ACHN (cell line): Measurements from ENCODE around the gene CCR7.
"Not testable (repeated sequence)": the region's sequence is repeated elsewhere in the genome, so short reads cannot be mapped to it uniquely, and the experiment has no call there.

Source experiments
- DNase-seq: peaks from one replicate; pipeline ENCODE4 v3.0.0-alpha.2; 2015
- in situ Hi-C: cut with HindIII; loops from 2 replicates; pipeline ENCODE4 v1.10.0; 2017; ENCODE audit warnings: low sequenced_read_pairs, low pct_ligation_motif_present, low pct_unique_long_range_greater_than_20kb

The CCR7 gene

DNA sequence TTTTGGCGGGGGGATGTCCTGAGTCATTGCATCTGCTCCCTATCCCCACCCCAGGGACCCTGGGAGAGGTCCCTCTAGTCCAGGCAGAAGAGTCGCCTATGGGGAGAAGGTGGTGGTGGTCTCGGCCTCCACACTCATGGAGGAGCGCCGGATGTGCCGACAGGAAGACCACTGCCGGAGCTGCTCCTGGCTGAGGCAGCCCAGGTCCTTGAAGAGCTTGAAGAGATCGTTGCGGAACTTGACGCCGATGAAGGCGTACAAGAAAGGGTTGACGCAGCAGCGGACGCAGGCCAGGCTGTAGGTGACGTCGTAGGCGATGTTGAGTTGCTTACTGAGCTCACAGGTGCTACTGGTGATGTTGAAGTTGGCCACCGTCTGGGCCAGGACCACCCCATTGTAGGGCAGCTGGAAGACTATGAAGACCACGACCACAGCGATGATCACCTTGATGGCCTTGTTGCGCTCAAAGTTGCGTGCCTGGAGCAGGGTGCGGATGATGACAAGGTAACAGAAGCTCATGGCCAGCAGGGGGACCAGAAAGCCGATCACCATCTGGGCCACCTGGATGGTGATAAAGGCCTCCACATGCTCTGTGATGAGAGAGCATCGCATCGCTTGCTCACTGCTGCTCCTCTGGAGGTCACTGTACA is 10.5 kb downstream of the CCR7 start:
- in situ Hi-C loops, result no loop called here
- DNase-seq, result no peak

DNA sequence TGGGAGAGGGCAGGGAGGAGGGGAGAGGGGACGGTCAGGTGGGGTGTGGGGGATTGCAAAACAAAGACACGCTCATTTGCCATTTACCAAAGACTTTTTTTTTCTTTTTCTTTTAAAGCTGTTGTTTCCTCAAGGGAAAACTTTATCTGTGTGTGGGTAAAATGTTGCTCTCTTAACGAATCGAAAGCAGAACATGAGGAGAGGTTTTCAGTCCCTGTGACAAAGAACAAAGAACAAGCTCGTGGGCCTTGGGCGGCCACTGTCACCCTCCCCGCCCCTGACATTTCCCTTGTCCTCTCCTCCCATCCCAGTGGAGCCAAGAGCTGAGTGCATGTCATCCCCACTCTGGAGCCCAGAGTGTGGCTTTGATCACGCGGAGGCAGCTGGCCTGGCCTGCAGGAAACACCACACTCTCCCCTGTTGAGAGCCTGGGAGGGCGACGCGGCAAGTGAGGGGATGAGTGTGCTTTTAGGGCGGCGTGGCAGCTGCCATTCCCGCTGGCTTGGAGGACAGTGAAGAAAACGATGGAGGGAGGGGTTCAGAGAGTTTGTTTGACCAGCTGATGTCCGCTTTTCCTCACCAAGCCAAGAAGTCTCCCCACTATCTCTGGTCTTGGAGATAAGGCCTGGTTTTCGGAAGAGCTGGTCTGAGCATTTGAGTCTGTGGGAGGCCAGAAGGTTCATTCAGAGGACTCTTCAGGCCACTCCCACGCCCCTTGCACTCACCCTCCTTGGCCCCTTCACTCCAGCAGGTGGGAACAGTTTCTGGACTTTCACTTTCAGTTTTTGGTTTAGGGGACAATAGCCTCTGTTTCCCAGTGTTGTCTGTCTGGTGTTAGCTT is 11.4 kb downstream of the CCR7 start:
- DNase-seq, result no peak
- in situ Hi-C loops, result no loop called here

DNA sequence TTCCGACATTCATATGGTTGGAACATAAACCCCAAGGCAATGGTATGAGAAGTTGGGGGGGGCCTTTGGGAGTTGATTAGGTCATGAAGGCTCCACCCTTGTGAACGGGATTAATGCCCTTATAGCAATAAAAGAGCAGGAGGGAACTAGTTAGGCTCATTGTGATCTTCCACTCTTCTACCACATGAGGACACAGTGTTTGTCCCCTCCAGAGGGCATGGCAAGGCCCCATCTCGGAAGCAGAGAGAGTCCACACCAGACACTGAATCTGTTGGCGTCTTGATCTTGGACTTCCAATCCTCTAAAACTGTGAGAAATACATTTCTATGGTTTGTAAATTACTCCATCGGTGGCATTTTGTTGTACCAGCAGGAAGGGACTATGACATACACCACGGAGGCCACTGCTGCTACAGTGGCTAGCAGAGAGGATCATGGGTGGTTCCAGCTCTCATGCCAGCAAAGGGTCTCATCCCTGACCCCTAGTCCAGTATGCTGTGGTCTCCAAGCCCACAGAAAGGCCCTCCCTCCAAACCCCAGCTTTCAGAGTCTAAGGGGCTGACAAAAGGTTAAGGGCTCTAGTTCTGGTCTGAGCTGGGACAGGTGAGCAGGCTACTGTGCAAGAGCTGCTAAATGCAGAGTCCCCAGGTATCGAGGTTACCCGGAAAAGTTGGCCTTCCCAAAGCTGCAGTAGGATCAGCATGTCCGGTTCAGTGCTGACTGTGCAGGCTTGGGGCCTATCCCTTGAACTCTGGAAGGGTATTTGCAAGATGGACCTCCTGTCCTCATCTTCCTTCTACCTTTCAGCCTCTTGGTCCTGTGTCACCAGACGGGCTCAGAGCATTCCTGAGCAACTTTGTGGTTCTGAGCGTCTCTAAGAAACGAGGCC is 12.2 kb downstream of the CCR7 start:
- DNase-seq, result no peak
- in situ Hi-C loops, result no loop called here

DNA sequence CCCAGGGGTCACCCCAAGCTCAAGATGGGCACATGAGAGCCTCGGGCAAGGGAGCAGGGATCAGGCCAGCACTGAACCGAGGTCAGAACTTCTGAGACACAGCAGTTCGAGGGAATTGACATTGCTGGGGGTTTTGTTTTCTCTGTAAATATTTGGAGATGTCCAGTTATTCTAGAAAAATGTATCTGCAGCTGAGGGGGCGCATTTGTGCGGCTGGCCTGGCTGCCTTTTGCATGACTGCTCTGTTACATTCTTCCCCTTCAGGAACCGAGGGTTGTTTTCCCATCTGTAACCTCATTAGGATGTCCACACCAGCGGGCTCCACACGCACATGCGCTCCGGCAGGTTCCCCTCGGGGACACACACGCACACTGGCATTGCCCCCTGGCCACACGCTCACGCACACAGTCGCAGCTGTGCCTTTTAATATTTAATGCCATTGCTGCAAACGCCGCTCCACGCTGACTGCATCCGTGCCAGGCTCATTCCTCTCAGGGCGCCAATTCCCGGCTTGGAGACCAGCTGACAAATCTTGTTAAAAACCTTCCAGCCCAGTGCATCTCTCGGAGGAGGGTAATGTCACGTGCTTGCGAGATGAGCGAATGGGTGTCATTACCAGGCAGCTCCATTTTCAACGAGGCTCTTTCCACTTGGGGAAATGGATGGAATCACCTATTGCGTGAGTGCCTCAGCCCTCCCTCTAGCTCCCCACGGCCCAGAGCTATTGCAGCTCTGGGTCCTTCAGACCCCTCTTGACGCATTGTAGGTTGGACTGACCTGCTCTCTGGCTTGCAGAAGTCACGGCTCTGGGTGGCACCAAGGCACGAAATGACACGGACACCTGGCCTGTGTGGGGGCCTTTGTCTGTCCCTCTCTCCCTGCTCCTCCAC is 13.1 kb downstream of the CCR7 start:
- in situ Hi-C loops, result no loop called here
- DNase-seq, result no peak

DNA sequence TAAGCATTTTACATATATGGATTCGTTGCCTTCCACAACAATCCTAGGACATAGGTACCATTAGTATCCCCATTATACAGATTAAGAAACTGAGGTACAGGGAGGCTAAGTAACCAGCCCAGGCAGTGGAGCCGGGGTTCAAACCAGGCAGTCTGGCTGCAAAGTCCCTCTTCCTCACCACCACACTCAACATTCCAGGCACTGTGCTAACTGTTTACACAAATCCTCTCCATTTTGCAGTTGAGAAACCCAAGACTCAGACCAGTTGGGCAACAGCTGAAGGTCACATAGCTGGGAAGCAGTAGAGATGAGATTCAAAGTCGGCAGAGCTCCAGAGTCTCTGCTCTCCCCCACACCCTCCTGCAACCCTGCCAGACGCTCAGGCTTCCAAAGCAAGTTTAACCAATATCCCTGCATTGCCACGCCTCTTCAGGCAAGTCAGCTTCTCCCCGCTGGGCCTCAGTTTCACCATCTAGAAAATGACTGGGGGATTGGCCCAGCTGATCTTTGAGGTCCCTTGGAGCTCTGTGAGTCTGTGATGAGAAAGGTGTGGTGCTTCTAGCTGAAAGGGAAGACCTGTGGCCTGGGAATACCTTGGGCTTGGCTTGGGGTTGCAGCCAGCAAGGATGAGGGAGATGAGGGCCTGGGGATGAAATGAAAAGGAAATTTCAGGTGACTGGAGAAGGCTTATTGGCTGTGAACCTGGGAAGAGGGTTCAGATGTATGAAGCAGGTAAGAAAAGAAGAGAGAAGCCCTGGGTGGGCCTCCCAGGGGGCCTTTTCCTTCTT is 14.0 kb downstream of the CCR7 start:
- in situ Hi-C loops, result no loop called here
- DNase-seq, result no peak

DNA sequence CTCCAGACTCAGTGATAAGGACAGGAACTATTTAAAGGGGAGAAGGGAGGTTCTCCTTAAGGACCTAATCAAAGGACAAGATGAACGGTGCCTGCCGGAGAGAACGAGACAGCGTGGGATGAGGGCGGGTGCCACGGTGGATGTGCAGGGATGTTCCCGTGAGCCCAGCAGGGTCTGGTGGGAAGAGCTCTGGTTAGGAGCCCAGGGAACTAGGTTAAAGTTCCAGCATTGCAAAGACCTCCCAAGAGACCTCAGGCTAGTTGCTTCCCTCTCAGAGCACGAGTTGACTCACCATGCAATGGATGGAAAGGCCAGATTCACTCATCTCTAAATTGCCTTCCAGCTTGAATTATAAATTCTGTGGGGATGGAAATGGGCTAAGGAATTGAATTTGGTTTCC is 14.7 kb downstream of the CCR7 start:
- in situ Hi-C loops, result no loop called here
- no peak for DNase-seq

DNA sequence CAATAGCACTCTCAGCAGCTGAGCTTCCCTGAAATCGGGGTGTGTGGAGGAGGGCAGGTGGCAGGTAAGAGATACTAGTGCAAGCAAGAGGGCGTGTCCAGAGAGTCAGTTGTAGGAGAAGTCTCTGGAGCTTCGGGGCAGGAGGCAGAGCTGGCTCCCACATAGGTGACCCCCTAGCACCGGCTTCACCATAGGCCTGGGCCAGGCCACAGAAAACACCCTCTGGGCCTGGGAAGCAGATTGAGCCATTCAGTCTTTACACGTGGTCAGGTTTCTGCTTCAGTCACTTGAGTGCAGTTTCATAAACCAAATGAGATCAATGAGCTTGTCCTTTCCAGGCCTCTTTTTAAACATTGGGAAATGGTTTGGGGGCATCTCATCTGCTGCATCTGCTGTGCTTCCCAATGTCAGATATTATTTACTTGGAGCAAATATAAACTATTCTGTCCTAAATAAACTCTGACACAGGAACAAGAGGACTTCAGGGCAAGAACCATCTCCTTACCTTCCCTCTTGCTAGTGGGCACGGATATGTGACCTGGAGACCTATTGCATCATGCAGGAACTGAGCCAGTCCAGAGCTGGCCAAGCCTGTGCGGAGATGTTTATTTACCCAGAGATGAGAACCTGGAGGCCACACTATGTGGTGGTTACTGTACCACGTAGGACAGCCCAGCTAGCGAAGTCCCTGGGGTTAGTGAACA is 16.1 kb downstream of the CCR7 start:
- DNase-seq, result no peak
- in situ Hi-C loops, result loop anchor here (25.0 kb wide), 2 partner anchors 112 to 237 kb away; partner anchors contain the start of genes IGFBP4 and RARA

DNA sequence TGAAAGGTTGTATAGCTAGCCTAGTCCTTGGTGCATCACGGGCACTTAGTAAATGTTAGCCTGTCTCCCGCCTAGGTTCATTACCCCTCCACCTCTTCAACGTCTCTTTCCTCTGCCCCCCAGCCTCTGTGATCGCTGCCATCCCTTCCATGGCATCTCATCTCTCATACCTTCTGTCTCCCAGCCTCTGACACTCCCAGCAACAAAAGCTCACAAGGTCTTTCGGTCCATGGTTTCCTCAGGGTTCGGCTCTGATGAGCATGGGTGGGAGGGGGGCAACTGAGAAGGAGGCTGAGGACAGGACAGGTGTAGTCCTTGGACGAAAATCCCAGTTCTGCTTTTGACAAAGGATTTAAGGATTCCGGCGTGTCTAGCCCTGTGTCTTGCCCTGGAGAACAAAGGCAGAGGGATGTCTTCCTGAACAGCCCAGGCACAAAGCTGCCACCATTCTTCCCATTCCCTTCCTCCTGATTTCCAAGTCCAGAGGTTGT is 16.7 kb downstream of the CCR7 start:
- DNase-seq, result no peak
- in situ Hi-C loops, result loop anchor here (25.0 kb wide), 2 partner anchors 111 to 236 kb away; partner anchors contain the start of genes IGFBP4 and RARA

DNA sequence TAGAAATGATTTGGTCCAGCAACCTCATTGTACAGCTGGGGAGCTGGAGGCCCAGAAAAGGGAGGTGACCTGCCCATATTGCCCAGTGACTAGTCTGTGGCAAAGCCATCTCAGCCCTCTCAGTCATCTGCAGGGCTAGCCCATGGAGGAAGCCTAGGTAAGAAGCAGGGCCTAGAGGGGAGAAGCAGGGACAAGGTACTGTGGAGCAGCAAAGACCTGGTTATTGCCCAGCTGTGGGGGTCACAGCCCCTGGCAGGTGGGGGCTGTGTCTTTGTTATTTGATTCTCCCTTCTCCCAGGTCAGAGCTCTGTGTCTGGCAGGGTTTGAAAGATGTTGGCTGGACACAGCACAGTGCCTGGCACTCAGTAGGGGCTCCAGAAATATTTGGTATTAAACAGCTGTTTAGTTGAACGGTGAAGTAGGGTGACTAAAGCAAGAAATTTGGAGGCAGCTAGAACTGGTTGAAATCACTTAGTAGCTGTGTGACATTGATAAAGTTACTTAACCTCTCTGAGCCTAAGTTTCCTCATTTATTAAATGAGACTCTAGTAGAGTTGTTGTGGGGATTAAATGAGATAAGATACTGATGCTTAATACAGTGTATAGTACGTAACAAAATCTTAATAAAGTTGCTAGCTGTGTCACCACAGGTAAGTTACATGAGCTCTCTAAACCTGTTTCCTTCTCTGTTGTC is 17.3 kb downstream of the CCR7 start:
- DNase-seq, result no peak
- in situ Hi-C loops, result loop anchor here (25.0 kb wide), 2 partner anchors 111 to 236 kb away; partner anchors contain the start of genes IGFBP4 and RARA

DNA sequence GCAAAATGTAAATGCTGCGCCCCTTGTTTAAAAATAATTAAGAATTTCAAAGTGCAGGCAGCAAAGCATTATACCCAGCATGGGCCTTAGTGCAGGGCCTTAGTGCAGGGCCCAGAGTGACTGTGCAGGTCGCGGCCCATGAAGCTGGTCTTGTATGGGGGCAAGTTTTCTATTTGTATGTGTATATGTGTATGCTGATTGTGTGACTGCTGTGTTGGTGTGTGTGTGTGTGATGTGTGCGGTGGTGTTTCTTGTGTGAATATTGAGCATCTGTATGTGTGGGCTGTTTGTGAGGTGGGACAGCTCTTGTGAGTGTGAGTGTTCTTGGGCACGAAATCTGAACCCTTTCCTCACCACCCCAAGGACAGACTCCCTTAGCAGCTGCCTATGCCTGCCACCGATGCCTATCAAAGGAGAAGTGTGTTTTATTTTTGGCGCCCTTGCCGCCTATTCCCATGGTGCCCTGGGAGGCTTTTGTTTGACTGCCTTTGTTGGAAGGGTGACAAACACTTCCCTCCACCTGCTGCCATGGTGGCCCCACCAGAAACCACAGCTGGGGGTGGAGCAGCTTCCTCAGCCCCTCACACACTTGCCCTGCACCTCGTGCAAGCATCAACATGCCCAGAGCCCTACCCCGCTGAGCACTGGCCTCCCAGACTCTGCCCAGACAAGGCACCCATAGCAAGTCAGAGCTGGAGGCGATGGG is 18.0 kb downstream of the CCR7 start:
- no peak for DNase-seq
- in situ Hi-C loops, result loop anchor here (25.0 kb wide), 2 partner anchors 110 to 235 kb away; partner anchors contain the start of genes IGFBP4 and RARA

DNA sequence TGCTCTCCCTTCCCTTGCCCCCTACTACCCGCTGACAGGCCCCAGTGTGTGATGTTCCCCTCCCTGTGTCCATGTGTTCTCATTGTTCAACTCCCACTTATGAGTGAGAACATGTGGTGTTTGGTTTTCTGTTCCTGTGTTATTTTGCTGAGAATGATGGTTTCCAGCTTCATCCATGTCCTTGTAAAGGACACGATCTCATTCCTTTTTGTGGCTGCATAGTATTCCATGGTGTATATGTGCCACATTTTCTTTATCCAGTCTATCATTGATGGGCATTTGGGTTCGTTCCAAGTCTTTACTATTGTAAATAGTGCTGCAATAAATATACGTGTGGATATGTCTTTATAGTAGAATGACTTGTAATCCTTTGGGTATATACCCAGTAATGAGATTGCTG is 18.8 kb downstream of the CCR7 start:
- in situ Hi-C loops, result loop anchor here (25.0 kb wide), 2 partner anchors 109 to 234 kb away; partner anchors contain the start of genes IGFBP4 and RARA

DNA sequence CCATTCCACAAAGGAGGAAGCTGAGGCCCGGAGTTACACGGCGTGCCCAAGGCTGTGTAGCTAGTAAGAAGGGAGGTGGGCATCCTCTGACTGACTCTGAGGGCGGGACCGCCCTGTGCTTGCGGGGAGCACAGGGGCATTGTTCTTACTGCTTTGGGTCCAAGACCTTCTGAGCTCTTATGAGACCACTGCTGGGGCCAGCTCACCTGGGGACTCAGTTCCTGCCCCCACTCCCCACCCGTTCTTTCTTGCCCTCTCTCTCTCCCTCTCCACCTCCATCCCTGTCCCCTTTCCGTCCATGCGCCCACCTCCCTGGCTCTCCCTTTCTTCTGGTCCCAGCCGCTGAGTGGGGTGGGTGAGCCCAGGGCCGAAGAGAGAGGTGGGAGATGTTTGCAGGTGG is 19.6 kb downstream of the CCR7 start:
- in situ Hi-C loops, result loop anchor here (25.0 kb wide), 2 partner anchors 108 to 233 kb away; partner anchors contain the start of genes IGFBP4 and RARA
- no peak for DNase-seq

More for the DNA sequence above, 18.8 kb downstream of the CCR7 start:
- not testable (repeated sequence) for DNase-seq

DNA sequence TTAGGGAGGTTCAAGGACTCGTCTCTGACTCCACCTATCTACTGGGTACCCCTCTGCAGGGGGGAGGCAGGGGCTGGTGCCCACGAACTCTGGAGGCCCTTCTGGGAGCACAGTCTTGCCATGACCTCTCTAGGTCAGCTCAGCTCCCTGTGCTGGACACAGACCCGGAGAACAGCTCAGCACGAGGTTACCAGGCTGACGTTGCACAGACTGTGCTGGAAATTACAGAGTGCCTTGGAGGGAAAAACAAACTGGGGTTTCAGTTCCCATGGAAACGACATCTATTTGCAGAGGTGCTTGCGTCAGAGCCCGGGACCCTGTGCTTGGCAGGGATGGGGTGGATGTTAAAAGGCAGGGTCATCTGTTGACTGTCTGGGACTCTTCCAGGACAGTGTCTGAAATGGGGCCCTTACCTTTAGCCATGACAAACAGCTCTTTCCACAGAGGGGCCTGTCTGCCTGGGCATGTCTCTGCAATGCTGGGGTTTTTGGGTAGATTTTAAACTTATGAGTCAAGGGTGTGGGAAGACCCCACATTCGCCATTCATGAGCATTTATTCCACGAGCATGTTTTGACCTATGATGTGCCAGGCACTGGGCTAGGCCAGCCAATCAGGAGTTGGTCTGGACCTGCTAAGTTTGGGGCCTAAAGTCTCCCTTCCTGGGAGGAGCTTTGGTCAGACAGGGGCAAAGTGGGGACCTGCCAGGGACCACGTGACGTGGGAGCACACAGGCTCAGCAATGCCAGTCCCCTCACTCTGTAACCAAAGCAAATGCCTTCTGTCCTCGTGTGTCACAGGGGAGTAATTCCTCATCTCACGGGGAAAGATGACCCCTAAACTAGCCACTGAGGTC is 22.5 kb downstream of the CCR7 start:
- no peak for DNase-seq
- in situ Hi-C loops, result loop anchor here (25.0 kb wide), 2 partner anchors 105 to 230 kb away; partner anchors contain the start of genes IGFBP4 and RARA

DNA sequence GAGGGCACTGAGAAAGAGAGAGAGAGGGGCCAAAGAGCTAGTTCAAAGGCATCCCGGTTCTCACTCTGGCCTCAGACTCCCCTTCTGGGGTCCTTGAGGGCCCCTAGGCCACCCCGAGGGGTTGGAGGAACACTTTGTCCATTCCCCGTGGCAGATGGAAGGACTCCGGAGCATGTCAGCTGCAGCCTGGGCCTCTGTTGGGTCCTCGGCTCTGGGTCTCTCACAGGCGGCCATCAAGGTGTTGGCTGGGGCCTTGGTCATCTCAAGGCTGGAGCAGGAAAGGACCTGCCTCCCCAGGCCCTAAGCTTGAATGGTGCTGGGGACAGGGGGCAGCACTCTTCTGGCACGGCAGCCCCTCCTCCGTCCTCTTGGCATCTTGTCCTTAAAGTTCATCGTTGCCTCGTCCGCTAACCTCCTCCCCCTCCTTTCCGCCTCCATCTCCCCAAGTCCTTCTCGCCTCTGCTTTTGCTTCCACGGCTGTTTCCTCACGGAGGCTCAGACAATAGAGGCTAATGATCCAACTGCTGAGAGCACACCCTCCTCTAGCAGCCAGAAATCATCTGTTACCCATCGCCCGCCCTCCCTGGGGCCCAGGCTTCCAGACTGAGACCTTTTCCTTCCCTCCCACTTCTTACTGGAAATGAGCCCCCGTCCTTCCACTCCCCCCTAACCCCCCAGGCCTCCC is 23.3 kb downstream of the CCR7 start:
- in situ Hi-C loops, result loop anchor here (25.0 kb wide), 2 partner anchors 105 to 230 kb away; partner anchors contain the start of genes IGFBP4 and RARA
- DNase-seq, result no peak
